Vagina (tissue), 2 donors: Measurements from ENCODE around the gene MTHFD2.

Experiments used
- POLR2A ChIP-seq, 2 donors: fragments of 450-650 bp; IDR thresholded peaks; one replicate each; pipeline ENCODE4 v1.6.1; 2017; ENCODE audit warnings: antibody characterized with exemption in 2 of 2, mild to moderate bottlenecking in 2 of 2, moderate library complexity in 2 of 2
- POLR2AphosphoS5 ChIP-seq, 2 donors: sonication (generic); formaldehyde crosslinking; IDR thresholded peaks; one replicate each; pipeline ENCODE4 v1.9.0; 2017; ENCODE audit warnings: antibody characterized with exemption in 2 of 2, mild to moderate bottlenecking in 2 of 2, low read depth in 1 of 2; ENCODE audit not compliant: insufficient read depth in 1 of 2
- TF ChIP-seq, protein P1 (sequence below), 3 experiments: fragments of 450-650 bp in 2 of 3; fragments of 200-600 bp in 1 of 3; sonication (generic) in 1 of 3; IDR thresholded peaks; one replicate each; pipeline ENCODE4 v1.5.1; 2017 to 2019; ENCODE audit warnings: antibody characterized with exemption in 3 of 3, mild to moderate bottlenecking in 2 of 3, moderate library complexity in 2 of 3

DNA sequence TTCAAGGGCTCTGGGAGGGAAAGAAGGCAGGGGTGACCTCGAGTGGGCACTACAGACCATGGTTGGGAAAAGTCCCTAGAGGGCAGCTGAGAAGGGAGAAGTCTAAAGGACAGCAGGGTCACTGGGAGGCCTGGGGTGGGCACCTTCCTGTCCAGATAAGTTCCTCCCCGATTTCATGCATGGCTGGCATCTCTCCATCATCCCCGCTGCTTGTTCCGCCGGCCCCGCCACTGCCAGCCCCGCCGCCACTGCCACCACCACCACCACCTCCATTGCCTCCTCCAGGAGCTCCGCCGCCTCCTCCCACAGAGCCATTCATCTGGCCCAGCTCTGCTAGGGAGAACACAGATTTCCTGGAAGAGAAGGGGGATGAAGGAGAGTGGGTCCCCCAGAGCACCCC, 53.6 kb downstream of the MTHFD2 start:
- TF ChIP-seq, protein P1, sequence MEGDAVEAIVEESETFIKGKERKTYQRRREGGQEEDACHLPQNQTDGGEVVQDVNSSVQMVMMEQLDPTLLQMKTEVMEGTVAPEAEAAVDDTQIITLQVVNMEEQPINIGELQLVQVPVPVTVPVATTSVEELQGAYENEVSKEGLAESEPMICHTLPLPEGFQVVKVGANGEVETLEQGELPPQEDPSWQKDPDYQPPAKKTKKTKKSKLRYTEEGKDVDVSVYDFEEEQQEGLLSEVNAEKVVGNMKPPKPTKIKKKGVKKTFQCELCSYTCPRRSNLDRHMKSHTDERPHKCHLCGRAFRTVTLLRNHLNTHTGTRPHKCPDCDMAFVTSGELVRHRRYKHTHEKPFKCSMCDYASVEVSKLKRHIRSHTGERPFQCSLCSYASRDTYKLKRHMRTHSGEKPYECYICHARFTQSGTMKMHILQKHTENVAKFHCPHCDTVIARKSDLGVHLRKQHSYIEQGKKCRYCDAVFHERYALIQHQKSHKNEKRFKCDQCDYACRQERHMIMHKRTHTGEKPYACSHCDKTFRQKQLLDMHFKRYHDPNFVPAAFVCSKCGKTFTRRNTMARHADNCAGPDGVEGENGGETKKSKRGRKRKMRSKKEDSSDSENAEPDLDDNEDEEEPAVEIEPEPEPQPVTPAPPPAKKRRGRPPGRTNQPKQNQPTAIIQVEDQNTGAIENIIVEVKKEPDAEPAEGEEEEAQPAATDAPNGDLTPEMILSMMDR (IDR thresholded peaks at IDR 0.05) = no peak
- TF ChIP-seq POLR2A (IDR thresholded peaks at IDR 0.05) = no peak
- no peak for TF ChIP-seq POLR2AphosphoS5 (IDR thresholded peaks at IDR 0.05; ENCODE audit: insufficient read depth in 1 of 2, low read depth in 1 of 2)
